B cell (primary cell): ENCODE data around the gene KIRREL3. TPM values are rescaled to one million over a fixed set of nuclear protein-coding genes. Genes with fewer than 3 reads are reported as not detected.

Experiments
- ATAC-seq: fragments of 200-7000 bp; cut with Tn5 transposase; one replicate; pipeline ENCODE4 v1.10.0; 2021; ENCODE audit warnings: low read depth, mild to moderate bottlenecking, moderate number of reproducible peaks, moderate library complexity
- CTCF ChIA-PET: fragments of 350-600 bp; sonication (Branson Sonifier 250); formaldehyde crosslinking; loops from one replicate; lab custom pipeline; 2021; ENCODE audit warnings: antibody characterized with exemption, inconsistent platforms; lab: Charles Lee
- POLR2A ChIA-PET: fragments of 350-600 bp; sonication (Branson Sonifier 250); formaldehyde crosslinking; loops from one replicate; lab custom pipeline; 2021; ENCODE audit warnings: antibody characterized with exemption; lab: Charles Lee
- DNase-seq: peaks from one replicate; pipeline ENCODE4 v3.0.0; 2013
- H2AFZ ChIP-seq: 2 replicates; pipeline ENCODE4 v1.6.1; 2012; ENCODE audit warnings: mild to moderate bottlenecking, low read depth, low read length; ENCODE audit not compliant: insufficient read depth, poor library complexity, severe bottlenecking
- H3K27ac ChIP-seq, 2 donors: 1 replicate in 1 of 2; 2 replicates in 1 of 2; pipeline ENCODE4 v1.5.1; 2012 to 2013; ENCODE audit warnings: low read length in 2 of 2, mild to moderate bottlenecking in 2 of 2, moderate library complexity in 1 of 2
- H3K27me3 ChIP-seq, 4 experiments: fragments of 200-600 bp in 1 of 4; sonication (generic) in 1 of 4; replicated peaks in 1 of 4; 1 replicate in 2 of 4; 2 replicates in 2 of 4; pipeline versions ENCODE4 v1.6.1 to v1.7.0; 2013 to 2016; ENCODE audit warnings: low read length in 3 of 4, mild to moderate bottlenecking in 2 of 4, mixed read lengths in 1 of 4, moderate library complexity in 1 of 4; ENCODE audit not compliant: insufficient read depth in 4 of 4, control insufficient read depth in 3 of 4; ENCODE audit errors: control extremely low read depth in 1 of 4
- H3K36me3 ChIP-seq, 2 experiments: replicated peaks in 1 of 2; 1 replicate in 1 of 2; 2 replicates in 1 of 2; pipeline versions ENCODE4 v1.6.1 to v1.7.1; 2013; ENCODE audit warnings: low read length in 1 of 2; ENCODE audit not compliant: insufficient read depth in 2 of 2, control insufficient read depth in 1 of 2; ENCODE audit errors: control extremely low read depth in 1 of 2, extremely low read depth in 1 of 2
- H3K4me1 ChIP-seq, 2 donors: fragments of 200-600 bp in 1 of 2; sonication (generic) in 1 of 2; 1 replicate in 1 of 2; 2 replicates in 1 of 2; pipeline versions ENCODE4 v1.5.1 to v1.6.1; 2013 to 2017; ENCODE audit warnings: low read length in 2 of 2; ENCODE audit not compliant: control insufficient read depth in 2 of 2, insufficient read depth in 2 of 2
- H3K4me2 ChIP-seq: replicated peaks from 2 replicates; pipeline ENCODE3; 2012; ENCODE audit warnings: mild to moderate bottlenecking, low read depth, low read length; ENCODE audit not compliant: poor library complexity, severe bottlenecking
- H3K4me3 ChIP-seq, 5 experiments: fragments of 200-600 bp in 1 of 5; sonication (generic) in 1 of 5; 1 replicate in 3 of 5; 2 replicates in 2 of 5; pipeline versions ENCODE4 v1.5.1 to v1.7.0; 2011 to 2016; ENCODE audit warnings: low read length in 4 of 5, mild to moderate bottlenecking in 4 of 5, low read depth in 2 of 5, control low read depth in 1 of 5, moderate library complexity in 1 of 5; ENCODE audit not compliant: insufficient read depth in 1 of 5; ENCODE audit errors: control extremely low read depth in 1 of 5, extremely low read depth in 1 of 5
- H3K79me2 ChIP-seq: fragments of 200-600 bp; sonication (generic); one replicate; pipeline ENCODE4 v1.6.0; 2016; ENCODE audit warnings: low read length; ENCODE audit not compliant: control insufficient read depth, insufficient read depth
- H3K9ac ChIP-seq: fragments of 200-600 bp; sonication (generic); 2 replicates; pipeline ENCODE4 v1.6.1; 2017; ENCODE audit warnings: mild to moderate bottlenecking, low read length, moderate library complexity
- H3K9me3 ChIP-seq, 3 donors: one replicate each; pipeline versions ENCODE4 v1.6.1 to v1.7.1; 2013; ENCODE audit warnings: low read length in 2 of 3; ENCODE audit not compliant: control insufficient read depth in 2 of 3, insufficient read depth in 1 of 3; ENCODE audit errors: control extremely low read depth in 1 of 3
- H4K20me1 ChIP-seq: 2 replicates; pipeline ENCODE4 v1.6.0; 2012; ENCODE audit warnings: mild to moderate bottlenecking, low read length; ENCODE audit not compliant: insufficient read depth, control insufficient read depth, poor library complexity, severe bottlenecking
- H3K27ac Mint-ChIP-seq: one replicate; pipeline ENCODE4 v1.8.0; 2021; ENCODE audit warnings: mixed read lengths
- H3K27me3 Mint-ChIP-seq: one replicate; pipeline ENCODE4 v1.8.0; 2021; ENCODE audit warnings: mixed read lengths
- H3K4me1 Mint-ChIP-seq: one replicate; pipeline ENCODE4 v1.8.0; 2021; ENCODE audit warnings: mixed read lengths
- H3K4me3 Mint-ChIP-seq: one replicate; pipeline ENCODE4 v1.8.0; 2021; ENCODE audit warnings: mixed read lengths
- H3K9me3 Mint-ChIP-seq: one replicate; pipeline ENCODE4 v1.8.0; 2022; ENCODE audit warnings: mixed read lengths; ENCODE audit not compliant: insufficient read depth
- CTCF ChIP-seq: fragments of 200-600 bp; IDR thresholded peaks from one replicate; pipeline ENCODE4 v1.8.0; 2022; ENCODE audit warnings: antibody characterized with exemption, mild to moderate bottlenecking
- EZH2 ChIP-seq: IDR thresholded peaks from 2 replicates; pipeline ENCODE4 v1.6.1; 2012; ENCODE audit warnings: borderline replicate concordance, low read depth, mild to moderate bottlenecking, moderate library complexity, low read length; ENCODE audit not compliant: insufficient read depth, poor library complexity, severe bottlenecking
- WGBS: methylation state at CpG from one replicate; pipeline ENCODE4 v1.1.5; 2013; ENCODE audit warnings: missing lambda C conversion rate; ENCODE audit not compliant: insufficient coverage; 5-methylcytosine and 5-hydroxymethylcytosine counted together
- intact Hi-C: fragments of 100-400 bp; cut with micrococcal nuclease; formaldehyde crosslinking; loops from one replicate; pipeline ENCODE4 v1.10.0; 2022
- polyA plus RNA-seq: library from polyadenylated mRNA; depleted of rRNA; stranded (reverse); fragments of >200 nt; gene quantifications from 2 replicates; pipeline ENCODE4 v1.2.3, GENCODE V29; 2012
- total RNA-seq, 2 donors: library from RNA; stranded (reverse); fragments of 120-200 nt in 1 of 2; gene quantifications; 1 replicate in 1 of 2; 2 replicates in 1 of 2; pipeline versions ENCODE4 v1.2.3 to v1.2.4, GENCODE V29; 2013 to 2022

KIRREL3 gene
- total and polyA plus RNA-seq, 2 donors (not counting 1 experiment from before 2014, with no cell fraction given), result not detected

DNA sequence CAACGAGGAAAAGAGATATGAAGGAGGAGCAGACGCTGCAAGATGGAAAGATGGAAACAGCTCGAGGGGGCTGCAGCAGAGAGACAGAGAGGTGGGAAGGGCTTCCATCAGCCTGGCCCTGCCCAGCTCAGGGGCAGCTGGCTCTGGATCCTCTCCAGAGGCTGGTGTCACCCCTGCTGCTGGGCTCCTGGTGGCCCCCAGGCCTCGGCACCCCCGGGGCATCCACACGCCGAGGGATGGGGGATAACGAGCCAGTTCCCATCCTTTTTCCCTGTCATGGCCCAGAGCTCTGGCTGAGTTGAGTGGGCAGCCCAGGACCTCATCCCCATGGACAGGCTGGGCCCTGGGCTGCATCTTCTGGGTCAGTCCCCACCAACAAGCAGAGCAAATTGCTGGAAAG lies 542.8 kb downstream of the KIRREL3 start:
- intact Hi-C loops, result no loop called here
- Mint-ChIP-seq H3K9me3 (no peaks in the 10 kb centered on the region), H3K4me3 (no peak overlapping the region), H3K27me3 (peaks cover 16% of the 10 kb centered on the region), H3K4me1 (no peaks in the 10 kb centered on the region), H3K27ac (no peak overlapping the region)
- H3K27me3 ChIP-seq, result peaks cover 0 to 11% (median 1%) of the 10 kb centered on the region in 4 experiments
- no peaks in the 10 kb centered on the region for H3K36me3 ChIP-seq
- H3K9ac ChIP-seq, result no peak overlapping the region
- 91% methylated on average over 8 of the region's 8 CpGs for WGBS
- no peak overlapping the region for H2AFZ ChIP-seq
- ChIA-PET CTCF (interaction anchor here (2.2 kb wide), 1 partner anchor 22 kb away, joined by 6 read pairs; no protein-coding TSS in a partner anchor), POLR2A (no interaction called here)
- H3K4me2 ChIP-seq, result no peak overlapping the region
- no peak overlapping the region for H3K4me3 ChIP-seq
- TF ChIP-seq EZH2 (no peak), CTCF (no peak)
- peaks cover 0 to 3% (median 0%) of the 10 kb centered on the region in 3 donors for H3K9me3 ChIP-seq
- no peaks in the 10 kb centered on the region for H4K20me1 ChIP-seq
- no peaks in the 10 kb centered on the region for H3K4me1 ChIP-seq
- ATAC-seq, result no peak
- no peak overlapping the region for H3K27ac ChIP-seq
- DNase-seq, result no peak
- H3K79me2 ChIP-seq, result no peaks in the 10 kb centered on the region

DNA sequence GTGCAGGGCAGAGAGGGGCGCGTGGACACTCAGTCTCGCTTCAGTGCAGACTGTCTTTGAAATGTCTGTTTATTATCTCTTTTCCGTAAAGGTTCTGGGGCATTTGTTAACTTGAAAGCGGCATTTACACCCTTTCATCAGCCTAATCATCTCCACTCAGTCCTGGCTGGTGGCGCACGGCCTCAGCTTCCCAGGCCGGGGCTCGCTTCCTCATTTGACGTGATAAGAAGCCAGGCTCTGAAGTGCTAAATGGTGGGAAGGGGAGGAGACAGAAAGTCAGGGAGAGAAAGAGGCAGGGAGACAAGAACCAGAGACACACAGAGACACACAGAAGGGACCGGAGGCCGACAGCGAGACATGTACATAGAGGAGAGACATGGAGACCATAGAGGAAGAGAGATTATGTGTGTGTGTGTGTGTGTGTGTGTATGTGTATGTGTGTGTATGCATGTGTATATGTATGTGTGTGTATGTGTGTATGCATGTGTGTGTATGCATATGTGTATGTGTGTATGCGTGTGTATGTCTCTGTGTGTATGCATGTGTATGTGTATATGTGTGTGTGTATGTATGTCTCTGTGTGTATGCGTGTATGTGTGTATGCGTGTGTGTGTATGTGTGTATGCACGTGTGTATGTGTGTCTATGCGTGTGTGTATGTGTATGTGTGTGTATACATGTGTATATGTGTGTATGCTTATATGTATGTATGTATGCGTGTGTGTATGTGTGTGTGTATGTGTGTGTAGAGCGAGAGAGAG lies 543.6 kb downstream of the KIRREL3 start:
- ChIA-PET CTCF (no interaction called here), POLR2A (no interaction called here)
- Mint-ChIP-seq H3K4me1 (no peaks in the 10 kb centered on the region), H3K27ac (no peak overlapping the region), H3K4me3 (no peak overlapping the region), H3K9me3 (no peaks in the 10 kb centered on the region), H3K27me3 (peaks cover 16% of the 10 kb centered on the region)
- Histone ChIP-seq H3K9ac (no peak overlapping the region), H3K4me1 (no peaks in the 10 kb centered on the region), H3K27ac (no peak overlapping the region), H3K36me3 (no peaks in the 10 kb centered on the region), H3K9me3 (peaks cover 0 to 3% (median 0%) of the 10 kb centered on the region in 3 donors), H3K79me2 (no peaks in the 10 kb centered on the region), H4K20me1 (no peaks in the 10 kb centered on the region), H3K27me3 (peaks cover 0 to 11% (median 1%) of the 10 kb centered on the region in 4 experiments), H3K4me2 (no peak overlapping the region), H2AFZ (no peak overlapping the region), H3K4me3 (no peak overlapping the region)
- ATAC-seq (no peak), DNase-seq (no peak)
- intact Hi-C loops, result no loop called here
- 84% methylated on average over 17 of the region's 20 CpGs for WGBS
- TF ChIP-seq EZH2, result no peak
